ENCODE data around the gene POLG2.

The POLG2 gene

GRCh38 chr17:64527914-64528313, 31.1 kb upstream of the POLG2 start:
- no peaks in the 10 kb centered on the region for H3K4me1 ChIP-seq (ENCODE audit: control insufficient read depth in 1 of 2, insufficient read depth in 2 of 2, low read length in 2 of 2)
- no peak overlapping the region for H3K4me3 ChIP-seq (ENCODE audit: low read depth, low read length)
- H2BK5ac ChIP-seq (ENCODE audit: low read depth, low read length, poor library complexity), result no peak overlapping the region
- H3K4ac ChIP-seq (ENCODE audit: low read depth, low read length), result no peak overlapping the region
- H4K8ac ChIP-seq (ENCODE audit: low read depth, low read length), result no peak overlapping the region
- no peak overlapping the region for H3K23ac ChIP-seq (ENCODE audit: low read length)
- peaks cover 29 to 42% of the 10 kb centered on the region in 2 experiments for H3K36me3 ChIP-seq (ENCODE audit: control insufficient read depth in 1 of 2, insufficient read depth in 2 of 2, low read length in 2 of 2)
- no peak overlapping the region for H3K18ac ChIP-seq (ENCODE audit: low read length)
- H3K27me3 ChIP-seq (ENCODE audit: insufficient read depth, low read length), result no peaks in the 10 kb centered on the region
- no peak overlapping the region for H3K4me2 ChIP-seq (ENCODE audit: low read length)
- H3K9me3 ChIP-seq (ENCODE audit: insufficient read depth, low read depth, low read length), result no peaks in the 10 kb centered on the region
- H3K14ac ChIP-seq (ENCODE audit: low read length), result no peak overlapping the region
- H3K9ac ChIP-seq (ENCODE audit: low read length), result no peak overlapping the region
- H3K79me1 ChIP-seq (ENCODE audit: low read length), result no peaks in the 10 kb centered on the region
- DNase-seq, result no peak
- H3K27ac ChIP-seq (ENCODE audit: low read depth, low read length), result no peak overlapping the region
- H4K12ac ChIP-seq (ENCODE audit: low read depth, low read length), result no peak overlapping the region
- no peak overlapping the region for H2AFZ ChIP-seq (ENCODE audit: insufficient read depth, low read length, poor library complexity)
- no peak overlapping the region for H2BK12ac ChIP-seq (ENCODE audit: low read length)
- WGBS (ENCODE audit: extremely low coverage, insufficient coverage, insufficient read length), result no CpG with 5 or more reads among the region's 2 CpGs
- no peak overlapping the region for H2AK5ac ChIP-seq (ENCODE audit: low read length)
- no peaks in the 10 kb centered on the region for H3K79me2 ChIP-seq (ENCODE audit: control insufficient read depth, insufficient read depth, low read length, poor library complexity)
- H4K91ac ChIP-seq (ENCODE audit: low read depth, low read length), result no peak overlapping the region
- no peak overlapping the region for H2BK120ac ChIP-seq (ENCODE audit: insufficient read depth, low read length, poor library complexity)

- no peak for DNase-seq
- Histone ChIP-seq H3K4me2 (ENCODE audit: low read length) (no peak overlapping the region), H3K79me1 (ENCODE audit: low read length) (no peaks in the 10 kb centered on the region), H3K79me2 (ENCODE audit: control insufficient read depth, insufficient read depth, low read length, poor library complexity) (no peaks in the 10 kb centered on the region), H3K9ac (ENCODE audit: low read length) (no peak overlapping the region), H4K91ac (ENCODE audit: low read depth, low read length) (no peak overlapping the region), H3K4me1 (ENCODE audit: control insufficient read depth in 1 of 2, insufficient read depth in 2 of 2, low read length in 2 of 2) (no peaks in the 10 kb centered on the region), H3K23ac (ENCODE audit: low read length) (no peak overlapping the region), H3K9me3 (ENCODE audit: insufficient read depth, low read depth, low read length) (no peaks in the 10 kb centered on the region), H4K8ac (ENCODE audit: low read depth, low read length) (no peak overlapping the region), H3K4me3 (ENCODE audit: low read depth, low read length) (no peak overlapping the region), H3K27me3 (ENCODE audit: insufficient read depth, low read length) (no peaks in the 10 kb centered on the region), H2BK5ac (ENCODE audit: low read depth, low read length, poor library complexity) (no peak overlapping the region), H3K4ac (ENCODE audit: low read depth, low read length) (no peak overlapping the region), H3K18ac (ENCODE audit: low read length) (no peak overlapping the region), H2AFZ (ENCODE audit: insufficient read depth, low read length, poor library complexity) (no peak overlapping the region), H4K12ac (ENCODE audit: low read depth, low read length) (no peak overlapping the region), H2AK5ac (ENCODE audit: low read length) (no peak overlapping the region), H3K14ac (ENCODE audit: low read length) (no peak overlapping the region), H2BK120ac (ENCODE audit: insufficient read depth, low read length, poor library complexity) (no peak overlapping the region), H2BK12ac (ENCODE audit: low read length) (no peak overlapping the region), H3K27ac (ENCODE audit: low read depth, low read length) (no peak overlapping the region), H3K36me3 (ENCODE audit: control insufficient read depth in 1 of 2, insufficient read depth in 2 of 2, low read length in 2 of 2) (peaks cover 30 to 37% of the 10 kb centered on the region in 2 experiments)
- WGBS (ENCODE audit: extremely low coverage, insufficient coverage, insufficient read length), result no CpG with 5 or more reads among the region's 6 CpGs
These were observed 23.5 kb upstream of the POLG2 start for GRCh38 chr17:64520359-64520758.

- Histone ChIP-seq H3K9me3 (ENCODE audit: insufficient read depth, low read depth, low read length) (no peaks in the 10 kb centered on the region), H3K79me2 (ENCODE audit: control insufficient read depth, insufficient read depth, low read length, poor library complexity) (no peaks in the 10 kb centered on the region), H2BK5ac (ENCODE audit: low read depth, low read length, poor library complexity) (no peak overlapping the region), H3K14ac (ENCODE audit: low read length) (no peak overlapping the region), H3K18ac (ENCODE audit: low read length) (no peak overlapping the region), H3K4me1 (ENCODE audit: control insufficient read depth in 1 of 2, insufficient read depth in 2 of 2, low read length in 2 of 2) (no peaks in the 10 kb centered on the region), H3K23ac (ENCODE audit: low read length) (no peak overlapping the region), H3K4ac (ENCODE audit: low read depth, low read length) (no peak overlapping the region), H3K9ac (ENCODE audit: low read length) (no peak overlapping the region), H3K4me2 (ENCODE audit: low read length) (no peak overlapping the region), H2AFZ (ENCODE audit: insufficient read depth, low read length, poor library complexity) (no peak overlapping the region), H3K4me3 (ENCODE audit: low read depth, low read length) (no peak overlapping the region), H3K79me1 (ENCODE audit: low read length) (no peaks in the 10 kb centered on the region), H3K27me3 (ENCODE audit: insufficient read depth, low read length) (no peaks in the 10 kb centered on the region), H4K8ac (ENCODE audit: low read depth, low read length) (no peak overlapping the region), H3K36me3 (ENCODE audit: control insufficient read depth in 1 of 2, insufficient read depth in 2 of 2, low read length in 2 of 2) (peaks cover 26 to 35% of the 10 kb centered on the region in 2 experiments), H2AK5ac (ENCODE audit: low read length) (no peak overlapping the region), H2BK12ac (ENCODE audit: low read length) (no peak overlapping the region), H4K91ac (ENCODE audit: low read depth, low read length) (no peak overlapping the region), H2BK120ac (ENCODE audit: insufficient read depth, low read length, poor library complexity) (no peak overlapping the region), H4K12ac (ENCODE audit: low read depth, low read length) (no peak overlapping the region), H3K27ac (ENCODE audit: low read depth, low read length) (no peak overlapping the region)
- DNase-seq, result no peak
- WGBS (ENCODE audit: extremely low coverage, insufficient coverage, insufficient read length), result no CpG with 5 or more reads among the region's 6 CpGs
These were observed 22.7 kb upstream of the POLG2 start for GRCh38 chr17:64519601-64520000.

GRCh38 chr17:64515829-64516228, 19.0 kb upstream of the POLG2 start:
- Histone ChIP-seq H3K79me1 (ENCODE audit: low read length) (no peaks in the 10 kb centered on the region), H4K91ac (ENCODE audit: low read depth, low read length) (no peak overlapping the region), H3K9me3 (ENCODE audit: insufficient read depth, low read depth, low read length) (no peaks in the 10 kb centered on the region), H3K4me1 (ENCODE audit: control insufficient read depth in 1 of 2, insufficient read depth in 2 of 2, low read length in 2 of 2) (no peaks in the 10 kb centered on the region), H2AFZ (ENCODE audit: insufficient read depth, low read length, poor library complexity) (no peak overlapping the region), H3K36me3 (ENCODE audit: control insufficient read depth in 1 of 2, insufficient read depth in 2 of 2, low read length in 2 of 2) (peaks cover 15 to 31% of the 10 kb centered on the region in 2 experiments), H3K4me2 (ENCODE audit: low read length) (no peak overlapping the region), H2BK120ac (ENCODE audit: insufficient read depth, low read length, poor library complexity) (no peak overlapping the region), H3K18ac (ENCODE audit: low read length) (no peak overlapping the region), H3K27me3 (ENCODE audit: insufficient read depth, low read length) (no peaks in the 10 kb centered on the region), H3K4me3 (ENCODE audit: low read depth, low read length) (no peak overlapping the region), H4K8ac (ENCODE audit: low read depth, low read length) (no peak overlapping the region), H3K9ac (ENCODE audit: low read length) (no peak overlapping the region), H3K27ac (ENCODE audit: low read depth, low read length) (no peak overlapping the region), H3K14ac (ENCODE audit: low read length) (no peak overlapping the region), H3K23ac (ENCODE audit: low read length) (no peak overlapping the region), H2BK12ac (ENCODE audit: low read length) (no peak overlapping the region), H2AK5ac (ENCODE audit: low read length) (no peak overlapping the region), H2BK5ac (ENCODE audit: low read depth, low read length, poor library complexity) (no peak overlapping the region), H3K79me2 (ENCODE audit: control insufficient read depth, insufficient read depth, low read length, poor library complexity) (no peaks in the 10 kb centered on the region), H3K4ac (ENCODE audit: low read depth, low read length) (no peak overlapping the region), H4K12ac (ENCODE audit: low read depth, low read length) (no peak overlapping the region)
- no CpG with 5 or more reads among the region's 1 CpG for WGBS (ENCODE audit: extremely low coverage, insufficient coverage, insufficient read length)
- no peak for DNase-seq
